ENCODE measurements around the gene F2RL3. TPM values are rescaled to one million over a fixed set of nuclear protein-coding genes. Genes with fewer than 3 reads are reported as not detected.

Gene F2RL3
- polyA plus RNA-seq, 1 donor from 2014 or later: 0.36 TPM

DNA sequence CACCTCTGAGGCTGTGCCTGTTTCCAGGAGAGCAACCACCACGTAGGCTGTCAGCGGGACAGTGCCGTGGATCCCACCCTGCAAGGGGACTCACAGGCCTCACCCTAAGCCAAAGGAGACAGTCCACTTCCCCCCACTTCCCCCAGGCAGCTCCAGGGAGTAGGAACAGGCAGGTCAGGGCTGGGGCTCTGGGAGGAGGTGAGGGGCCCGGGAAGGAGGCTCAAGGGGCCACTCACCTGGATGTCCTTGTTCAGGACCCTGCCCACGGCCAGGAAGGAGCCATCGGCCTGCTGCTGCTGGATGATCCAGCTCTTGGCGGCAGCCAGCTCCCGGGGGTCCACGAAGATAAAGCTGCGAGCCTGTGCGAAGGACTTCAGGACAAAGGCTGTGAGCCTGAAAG is 25.6 kb downstream of the F2RL3 start:
- H3K27me3 Mint-ChIP-seq: peaks cover 2% of the 10 kb centered on the region
- H3K9me3 Mint-ChIP-seq: peaks cover 6 to 28% (median 20%) of the 10 kb centered on the region in 3 donors

DNA sequence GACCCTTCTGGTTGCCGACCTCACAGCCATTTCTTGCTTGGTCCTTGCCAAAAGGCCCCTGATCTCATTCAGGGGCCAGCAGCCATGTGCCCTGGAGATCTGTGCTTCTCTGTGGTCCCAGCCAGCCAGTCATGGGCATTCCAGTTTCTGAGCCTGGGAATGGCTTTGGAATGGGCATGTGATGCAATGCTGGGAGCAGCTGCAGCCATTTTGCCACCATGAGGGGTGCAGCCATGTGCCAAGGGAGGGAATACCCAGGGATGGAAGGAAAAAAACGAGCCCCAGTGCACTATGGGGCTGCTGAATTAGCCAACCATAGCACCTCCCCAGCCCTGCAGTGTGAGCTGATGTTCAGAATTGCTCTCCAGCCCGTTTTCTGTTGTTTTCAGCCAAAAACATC is 26.3 kb downstream of the F2RL3 start:
- Mint-ChIP-seq H3K27me3 (peaks cover 2% of the 10 kb centered on the region), H3K4me1 (no peaks in the 10 kb centered on the region), H3K4me3 (no peak overlapping the region), H3K36me3 (no peaks in the 10 kb centered on the region), H3K27ac (no peak overlapping the region), H3K9me3 (peaks cover 6 to 28% (median 20%) of the 10 kb centered on the region in 3 donors)

More for the DNA sequence above, 25.6 kb downstream of the F2RL3 start:
- Mint-ChIP-seq H3K4me3 (no peak overlapping the region), H3K27ac (no peak overlapping the region), H3K4me1 (no peaks in the 10 kb centered on the region), H3K36me3 (no peaks in the 10 kb centered on the region)

DNA sequence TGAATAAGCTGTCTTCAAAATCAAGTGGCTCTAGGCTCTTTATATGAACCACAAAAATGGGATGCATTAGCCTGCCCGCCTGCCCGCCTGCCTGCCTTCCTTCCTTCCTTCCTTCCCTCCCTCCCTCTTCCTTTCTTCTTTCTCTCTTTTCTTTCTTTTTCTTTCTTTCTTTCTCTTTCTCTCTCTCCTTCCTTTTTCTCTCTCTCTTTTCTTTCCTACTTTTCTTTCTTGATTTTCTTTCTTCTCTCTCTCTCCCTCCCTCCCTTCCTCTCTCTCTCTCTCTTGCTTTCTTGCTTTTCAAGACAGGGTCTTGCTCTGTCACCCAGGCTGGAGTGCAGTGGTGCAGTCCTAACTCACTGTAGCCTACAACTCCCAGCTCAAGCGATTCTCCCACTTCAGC is 26.9 kb downstream of the F2RL3 start:
- Mint-ChIP-seq H3K4me1 (no peaks in the 10 kb centered on the region), H3K9me3 (peaks cover 6 to 28% (median 20%) of the 10 kb centered on the region in 3 donors), H3K27me3 (peaks cover 2% of the 10 kb centered on the region), H3K36me3 (no peaks in the 10 kb centered on the region), H3K4me3 (no peak overlapping the region), H3K27ac (no peak overlapping the region)

DNA sequence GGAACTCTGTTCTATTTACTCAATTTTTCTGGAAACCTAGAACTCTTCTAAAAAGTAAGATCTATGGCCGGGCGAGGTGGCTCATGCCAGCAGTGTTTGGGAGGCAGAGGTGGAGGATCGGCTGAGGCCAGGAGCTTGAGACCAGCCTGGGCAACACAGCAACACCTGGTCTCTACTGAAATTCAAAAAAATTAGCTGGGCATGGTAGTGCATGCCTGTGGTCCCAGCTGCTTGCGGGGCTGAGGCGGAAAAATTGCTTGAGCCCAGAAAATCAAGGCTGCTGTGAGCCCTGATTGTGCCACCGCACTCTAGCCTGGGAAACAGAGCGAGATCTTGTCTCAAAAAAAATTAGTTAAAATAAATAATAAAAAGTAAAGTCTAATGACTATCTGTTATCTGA is 28.6 kb downstream of the F2RL3 start:
- H3K9me3 Mint-ChIP-seq: peaks cover 2 to 24% (median 15%) of the 10 kb centered on the region in 3 donors

DNA sequence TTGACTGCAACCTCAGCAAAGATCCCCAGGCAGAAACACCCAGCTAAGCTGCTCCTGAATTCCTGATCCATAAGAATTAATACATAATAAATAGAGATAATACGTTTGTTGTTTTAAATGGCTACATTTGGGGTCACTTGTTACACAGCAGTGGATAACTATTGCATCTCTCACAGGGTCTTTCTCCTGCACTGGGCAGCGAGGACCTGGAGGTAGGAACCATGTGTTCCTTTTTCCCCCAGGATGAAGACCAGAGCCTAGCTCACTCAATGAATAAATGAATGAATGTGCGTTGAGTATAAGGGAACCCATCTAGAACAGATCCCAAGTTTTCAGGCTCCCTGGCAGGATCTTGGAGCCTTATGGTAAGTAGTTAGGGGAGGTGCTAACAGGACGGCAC is 30.7 kb downstream of the F2RL3 start:
- Mint-ChIP-seq H3K27me3 (peaks cover 2% of the 10 kb centered on the region), H3K27ac (no peak overlapping the region)

More for the DNA sequence above, 28.6 kb downstream of the F2RL3 start:
- Mint-ChIP-seq H3K4me3 (peak overlapping the region in 1 of 4 donors; percentile 4), H3K4me1 (no peaks in the 10 kb centered on the region), H3K36me3 (no peaks in the 10 kb centered on the region), H3K27ac (no peak overlapping the region), H3K27me3 (peaks cover 2% of the 10 kb centered on the region)

DNA sequence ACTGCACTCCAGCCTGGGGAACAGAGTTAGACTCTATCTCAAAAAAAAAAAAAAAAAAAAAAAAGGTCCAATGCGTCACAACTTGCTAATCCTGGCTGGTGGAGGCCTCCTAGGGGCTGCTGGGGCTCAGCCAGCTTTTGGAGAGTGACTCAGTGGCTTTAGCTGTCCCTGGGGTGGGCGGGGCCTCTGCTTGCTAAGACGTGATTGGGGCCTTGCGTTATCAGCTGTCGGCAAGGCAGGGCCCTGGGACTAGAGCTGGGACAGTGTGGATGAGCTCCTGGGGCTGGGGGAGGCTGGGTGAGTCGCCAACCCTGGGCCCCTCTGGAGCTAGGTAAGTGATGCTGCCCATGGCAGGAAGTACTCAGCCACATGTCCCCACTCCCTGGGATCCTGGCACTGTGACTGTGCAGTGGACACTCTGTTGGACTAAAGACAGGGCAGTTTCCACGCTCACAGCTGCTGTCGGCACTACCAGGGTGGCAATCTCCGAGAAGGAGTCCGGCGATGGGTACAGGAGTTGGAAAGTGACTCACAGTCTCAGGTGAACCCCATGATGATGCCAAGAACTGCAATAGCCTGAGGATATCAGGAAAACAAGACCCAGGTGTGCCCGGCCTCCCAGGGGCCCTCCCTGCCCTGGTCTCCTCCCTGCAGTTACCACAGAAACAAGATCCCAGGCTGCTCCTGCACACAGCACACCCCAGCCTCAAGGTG is 32.2 kb downstream of the F2RL3 start:
- no peak overlapping the region for H3K27ac Mint-ChIP-seq
- H3K4me1 Mint-ChIP-seq: no peaks in the 10 kb centered on the region
- H3K27me3 Mint-ChIP-seq: peaks cover 2% of the 10 kb centered on the region
- H3K9me3 Mint-ChIP-seq: peaks cover 0 to 10% (median 4%) of the 10 kb centered on the region in 3 donors
- no peak overlapping the region for H3K4me3 Mint-ChIP-seq
- peaks cover 4% of the 10 kb centered on the region for H3K36me3 Mint-ChIP-seq

More for the DNA sequence above, 30.7 kb downstream of the F2RL3 start:
- peaks cover 0 to 13% (median 2%) of the 10 kb centered on the region in 3 donors for H3K9me3 Mint-ChIP-seq
- no peaks in the 10 kb centered on the region for H3K36me3 Mint-ChIP-seq
- H3K4me3 Mint-ChIP-seq: no peak overlapping the region
- no peaks in the 10 kb centered on the region for H3K4me1 Mint-ChIP-seq

DNA sequence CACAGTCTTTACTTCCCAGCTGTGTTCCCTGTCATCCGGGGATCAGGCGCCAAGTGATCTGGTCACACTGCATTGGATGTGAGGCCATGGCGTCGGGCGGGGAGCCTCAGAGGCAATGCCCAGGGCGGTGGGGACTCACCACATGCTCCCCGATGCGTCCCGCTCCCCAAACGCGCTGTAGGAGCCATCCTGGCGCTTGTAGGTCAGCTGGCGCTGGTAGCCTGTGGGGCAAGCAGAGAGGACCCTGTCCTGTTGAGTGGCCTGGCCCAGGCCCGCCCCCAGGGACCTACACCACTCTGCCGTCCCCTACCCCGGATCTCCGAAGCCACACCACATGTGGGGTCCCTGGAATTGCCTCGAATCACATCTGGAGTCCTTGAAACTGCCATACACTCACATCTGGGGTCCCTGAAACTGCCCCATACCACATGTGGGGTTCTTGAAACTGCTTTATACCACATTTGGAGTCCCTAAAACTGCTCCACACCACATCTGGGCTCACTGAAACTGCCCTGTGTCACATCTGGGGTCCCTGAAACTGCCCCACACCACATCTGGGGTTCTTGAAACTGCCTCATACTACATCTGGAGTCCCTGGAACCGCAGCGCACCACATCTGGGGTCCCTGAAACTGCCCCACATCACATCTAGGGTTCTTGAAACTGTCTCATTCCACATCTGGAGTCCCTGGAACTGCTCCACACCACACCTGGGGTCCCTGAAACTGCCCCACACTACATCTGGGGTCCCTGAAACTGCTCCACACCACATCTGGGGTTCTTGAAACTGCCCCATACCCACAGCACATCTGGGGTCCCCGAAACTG is 33.2 kb downstream of the F2RL3 start:
- Mint-ChIP-seq H3K27me3 (peaks cover 3% of the 10 kb centered on the region), H3K36me3 (peaks cover 4% of the 10 kb centered on the region), H3K4me1 (no peaks in the 10 kb centered on the region), H3K9me3 (peaks cover 3 to 14% (median 5%) of the 10 kb centered on the region in 3 donors), H3K27ac (peak overlapping the region in 1 of 3 donors; percentile 23), H3K4me3 (no peak overlapping the region)

DNA sequence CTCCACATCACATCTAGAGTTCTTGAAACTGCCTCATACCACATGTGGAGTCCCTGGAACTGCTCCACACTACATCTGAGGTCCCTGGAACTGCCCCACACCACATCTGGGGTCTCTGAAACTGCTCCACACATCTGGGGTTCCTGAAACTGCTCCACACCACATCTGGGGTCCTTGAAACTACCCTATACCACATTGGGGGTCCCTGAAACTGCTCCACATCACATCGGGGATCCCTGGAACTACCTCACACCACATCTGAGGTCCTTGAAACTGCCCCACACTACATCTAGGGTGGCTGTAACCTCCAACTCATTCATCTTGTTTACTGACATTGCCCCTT is 33.8 kb downstream of the F2RL3 start:
- no peaks in the 10 kb centered on the region for H3K4me1 Mint-ChIP-seq
- peaks cover 3 to 14% (median 5%) of the 10 kb centered on the region in 3 donors for H3K9me3 Mint-ChIP-seq
- H3K27me3 Mint-ChIP-seq: peaks cover 5% of the 10 kb centered on the region
- H3K36me3 Mint-ChIP-seq: peaks cover 4% of the 10 kb centered on the region
- no peak overlapping the region for H3K4me3 Mint-ChIP-seq
- no peak overlapping the region for H3K27ac Mint-ChIP-seq

DNA sequence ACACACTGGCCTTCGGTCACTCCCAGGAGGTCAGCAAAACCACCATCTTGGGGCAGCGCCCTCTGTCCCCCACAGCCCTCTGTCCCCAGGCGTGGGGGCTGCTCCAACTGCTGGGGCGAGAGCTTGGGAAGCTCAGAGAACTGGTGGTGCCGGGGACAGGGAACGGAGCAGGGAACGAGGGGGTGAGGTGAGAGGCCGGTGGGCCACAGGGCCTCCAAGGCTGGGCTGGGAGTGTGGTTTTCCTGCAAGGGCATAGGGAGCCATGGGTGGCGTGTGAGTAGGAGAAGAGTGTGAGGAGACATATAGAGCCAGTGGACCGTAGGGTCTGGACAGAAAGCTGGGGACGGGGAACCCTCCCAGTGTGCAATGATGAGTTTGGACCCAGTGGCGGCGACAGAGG is 34.1 kb downstream of the F2RL3 start:
- Mint-ChIP-seq H3K27ac (no peak overlapping the region), H3K27me3 (peaks cover 6% of the 10 kb centered on the region), H3K36me3 (peaks cover 4% of the 10 kb centered on the region), H3K4me1 (no peaks in the 10 kb centered on the region), H3K4me3 (no peak overlapping the region), H3K9me3 (peaks cover 3 to 14% (median 5%) of the 10 kb centered on the region in 3 donors)

DNA sequence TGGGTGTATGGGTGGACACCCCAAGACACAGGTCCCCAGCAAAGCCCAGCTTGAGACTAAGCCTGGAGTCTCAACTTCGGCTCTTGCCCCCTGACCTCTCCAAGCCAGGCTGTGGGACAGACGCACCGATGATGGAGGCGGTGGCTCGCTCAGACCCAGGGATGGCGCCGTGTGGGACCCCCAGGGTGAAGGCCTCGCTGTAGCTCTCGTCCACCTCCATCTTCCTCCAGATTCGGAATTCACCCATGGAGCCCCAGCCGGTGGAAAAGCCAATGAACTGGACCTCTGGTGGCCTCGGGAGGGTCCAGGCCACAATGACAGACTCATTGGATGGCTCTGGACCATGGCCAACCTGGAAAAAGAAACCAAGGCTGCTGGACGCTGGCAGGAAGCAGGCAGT is 39.1 kb downstream of the F2RL3 start:
- H3K36me3 Mint-ChIP-seq: peaks cover 6% of the 10 kb centered on the region
- no peak overlapping the region for H3K27ac Mint-ChIP-seq
- peaks cover 9% of the 10 kb centered on the region for H3K27me3 Mint-ChIP-seq
- H3K4me1 Mint-ChIP-seq: peaks cover 0 to 2% (median 0%) of the 10 kb centered on the region in 3 donors
- H3K9me3 Mint-ChIP-seq: peaks cover 3 to 22% (median 9%) of the 10 kb centered on the region in 3 donors
- no peak overlapping the region for H3K4me3 Mint-ChIP-seq

DNA sequence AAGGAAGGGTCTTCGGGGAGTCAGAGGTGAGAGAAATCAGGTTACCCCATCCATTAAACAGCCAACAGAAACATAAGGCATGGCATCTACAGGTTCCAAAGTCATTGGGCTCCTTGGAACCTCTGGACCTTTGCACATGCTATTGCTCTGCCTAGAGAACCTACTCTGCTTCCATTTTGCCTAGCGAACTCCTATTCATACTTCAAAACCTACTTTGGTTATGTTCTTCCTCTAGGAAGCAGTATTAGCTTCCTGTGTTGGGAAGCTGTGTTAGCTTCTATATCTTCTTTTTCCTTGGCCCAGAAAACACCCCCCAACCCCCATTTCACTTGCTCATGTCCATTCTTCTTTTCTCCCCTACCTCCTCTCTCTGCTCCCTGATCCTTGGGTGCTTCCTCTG is 39.6 kb downstream of the F2RL3 start:
- Mint-ChIP-seq H3K27me3 (peaks cover 9% of the 10 kb centered on the region), H3K4me1 (peaks cover 0 to 2% (median 0%) of the 10 kb centered on the region in 3 donors), H3K9me3 (peaks cover 3 to 20% (median 11%) of the 10 kb centered on the region in 3 donors), H3K36me3 (peaks cover 6% of the 10 kb centered on the region), H3K4me3 (peak overlapping the region in 1 of 4 donors; percentile 9), H3K27ac (no peak overlapping the region)

DNA sequence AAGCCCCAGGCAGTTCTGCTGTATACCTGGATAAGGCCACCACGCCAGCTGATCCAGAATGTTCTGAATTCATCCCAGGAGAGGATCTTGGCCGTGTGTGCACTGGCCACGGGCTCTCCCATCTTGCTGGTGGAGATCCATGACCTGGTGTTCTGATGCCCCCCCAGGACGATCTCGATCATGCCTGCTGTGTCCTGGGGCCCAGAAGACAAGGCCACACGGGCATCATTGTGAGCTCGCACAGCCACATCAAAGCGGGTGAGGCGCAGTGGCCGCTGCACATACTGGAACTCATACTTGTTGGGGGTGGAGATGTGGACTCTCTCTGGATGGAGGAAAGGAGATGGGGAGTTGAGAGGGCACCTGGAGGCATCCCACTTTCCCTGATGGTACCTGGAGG is 40.1 kb downstream of the F2RL3 start:
- Mint-ChIP-seq H3K4me3 (peak overlapping the region in 1 of 4 donors; percentile 31), H3K36me3 (peaks cover 6% of the 10 kb centered on the region), H3K4me1 (peaks cover 0 to 2% (median 0%) of the 10 kb centered on the region in 3 donors), H3K27ac (no peak overlapping the region), H3K9me3 (peaks cover 3 to 20% (median 17%) of the 10 kb centered on the region in 3 donors), H3K27me3 (peaks cover 9% of the 10 kb centered on the region)

DNA sequence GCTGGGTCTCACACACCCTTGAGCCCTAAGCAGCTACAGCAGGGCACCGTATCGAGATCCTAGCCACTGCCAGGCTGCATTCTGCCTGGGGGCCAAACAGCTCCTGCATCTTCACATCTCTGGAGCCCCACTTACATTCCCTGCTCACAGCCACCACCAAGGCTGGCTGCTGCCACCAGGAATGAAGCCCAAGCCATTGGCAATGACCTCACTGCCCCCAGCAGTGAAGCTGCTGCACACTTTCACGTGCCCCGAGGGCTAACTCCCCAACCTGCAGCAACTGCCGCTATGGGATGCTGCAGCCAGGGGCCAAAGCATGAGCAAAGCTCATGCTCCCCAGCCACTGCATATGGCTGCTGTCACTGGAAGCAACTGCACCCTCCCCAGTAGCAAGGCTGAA is 42.0 kb downstream of the F2RL3 start:
- peaks cover 0 to 2% (median 0%) of the 10 kb centered on the region in 3 donors for H3K4me1 Mint-ChIP-seq

DNA sequence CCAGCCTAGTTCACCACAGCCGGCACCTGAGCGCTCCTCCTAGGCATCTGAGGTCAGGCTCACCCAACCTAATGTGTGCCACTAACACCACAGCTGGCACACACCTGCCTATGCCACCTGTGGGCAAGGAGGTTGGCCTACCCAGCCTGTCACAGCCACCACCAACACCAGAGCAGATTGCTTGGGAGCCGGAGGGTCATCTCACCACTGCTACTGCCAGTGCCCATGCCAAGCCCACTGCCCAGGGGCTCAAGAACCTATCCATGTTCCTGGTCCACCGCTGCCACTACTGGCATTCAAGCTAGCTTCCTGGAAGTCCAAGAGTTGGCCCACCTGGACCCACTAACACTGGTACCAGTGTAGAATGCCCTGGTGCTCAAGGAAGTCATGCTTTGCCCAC is 42.5 kb downstream of the F2RL3 start:
- H3K9me3 Mint-ChIP-seq: peaks cover 6 to 34% (median 27%) of the 10 kb centered on the region in 3 donors
- H3K4me1 Mint-ChIP-seq: peaks cover 0 to 2% (median 0%) of the 10 kb centered on the region in 3 donors
- H3K27ac Mint-ChIP-seq: no peak overlapping the region
- H3K4me3 Mint-ChIP-seq: no peak overlapping the region
- H3K36me3 Mint-ChIP-seq: peaks cover 3% of the 10 kb centered on the region
- peaks cover 9% of the 10 kb centered on the region for H3K27me3 Mint-ChIP-seq

More for the DNA sequence above, 42.0 kb downstream of the F2RL3 start:
- H3K36me3 Mint-ChIP-seq: peaks cover 3% of the 10 kb centered on the region
- peaks cover 9% of the 10 kb centered on the region for H3K27me3 Mint-ChIP-seq
- peaks cover 6 to 29% (median 27%) of the 10 kb centered on the region in 3 donors for H3K9me3 Mint-ChIP-seq
- no peak overlapping the region for H3K4me3 Mint-ChIP-seq
- no peak overlapping the region for H3K27ac Mint-ChIP-seq

DNA sequence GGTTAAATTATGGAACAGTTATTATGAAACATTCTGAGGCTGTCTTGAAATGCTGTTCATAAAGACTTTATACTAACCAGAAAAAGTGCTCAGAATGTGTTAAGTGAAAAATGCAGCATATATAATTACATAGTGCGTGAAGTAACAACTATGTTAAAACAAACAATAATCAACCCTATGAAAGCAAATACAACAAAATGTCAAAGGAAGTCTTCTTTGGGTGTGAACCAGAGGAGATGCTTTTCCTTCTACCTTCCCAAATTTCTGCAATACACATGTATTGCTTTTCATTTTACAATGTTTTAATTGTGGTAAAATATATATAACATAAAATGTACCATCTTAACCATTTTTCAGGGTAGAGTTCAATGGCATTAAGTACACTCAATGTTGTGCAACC is 45.7 kb downstream of the F2RL3 start:
- Mint-ChIP-seq H3K27me3 (peaks cover 2% of the 10 kb centered on the region), H3K27ac (no peak overlapping the region), H3K4me3 (no peak overlapping the region), H3K9me3 (peaks cover 5 to 25% (median 19%) of the 10 kb centered on the region in 3 donors), H3K36me3 (peaks cover 2% of the 10 kb centered on the region), H3K4me1 (no peaks in the 10 kb centered on the region)

All from IgD-negative memory B cell (primary cell).